Chondrocyte (in vitro differentiated cells): ENCODE measurements around the gene PIK3CD. TPM values are rescaled to one million over a fixed set of nuclear protein-coding genes. Genes with fewer than 3 reads are reported as not detected.

ENCODE experiments used
- DNase-seq: peaks from one replicate; pipeline ENCODE4 v3.0.0; 2021; ENCODE audit warnings: mixed read lengths, low spot score
- H3K27ac Mint-ChIP-seq: one replicate; pipeline ENCODE4 v1.8.0; 2021; ENCODE audit warnings: mild to moderate bottlenecking, moderate library complexity, mixed read lengths; ENCODE audit not compliant: unreplicated experiment
- H3K27me3 Mint-ChIP-seq: 2 replicates; pipeline ENCODE4 v1.8.0; 2021; ENCODE audit warnings: low read depth, mixed read lengths
- H3K36me3 Mint-ChIP-seq: 2 replicates; pipeline ENCODE4 v1.8.0; 2021; ENCODE audit warnings: low read depth, mixed read lengths
- H3K4me1 Mint-ChIP-seq: 2 replicates; pipeline ENCODE4 v1.8.0; 2021; ENCODE audit warnings: low read depth, mild to moderate bottlenecking, mixed read lengths
- H3K4me3 Mint-ChIP-seq: one replicate; pipeline ENCODE4 v1.8.0; 2021; ENCODE audit warnings: mild to moderate bottlenecking, moderate library complexity, mixed read lengths; ENCODE audit not compliant: unreplicated experiment
- H3K9me3 Mint-ChIP-seq: 2 replicates; pipeline ENCODE4 v1.8.0; 2021; ENCODE audit warnings: low read depth, mixed read lengths
- total RNA-seq: library from RNA; stranded (reverse); gene quantifications from 3 replicates; pipeline ENCODE4 v1.2.1, GENCODE V29; 2021
- TF ChIP-seq, protein P1 (sequence below): fragments of 200-600 bp; sonication (generic); IDR thresholded peaks from 2 replicates; pipeline ENCODE4 v1.5.0; 2021; ENCODE audit warnings: antibody characterized with exemption, mild to moderate bottlenecking, moderate library complexity

The PIK3CD gene
- total RNA-seq, 1 donor from 2014 or later, result 4.3 TPM

GRCh38 chr1:9654834-9655723 lies 3.5 kb downstream of the PIK3CD start:
- no peaks in the 10 kb centered on the region for H3K36me3 Mint-ChIP-seq
- H3K4me3 Mint-ChIP-seq, result no peak overlapping the region
- H3K9me3 Mint-ChIP-seq, result no peaks in the 10 kb centered on the region
- H3K27ac Mint-ChIP-seq, result no peak overlapping the region
- H3K27me3 Mint-ChIP-seq, result peaks cover 20% of the 10 kb centered on the region
- TF ChIP-seq, protein P1, sequence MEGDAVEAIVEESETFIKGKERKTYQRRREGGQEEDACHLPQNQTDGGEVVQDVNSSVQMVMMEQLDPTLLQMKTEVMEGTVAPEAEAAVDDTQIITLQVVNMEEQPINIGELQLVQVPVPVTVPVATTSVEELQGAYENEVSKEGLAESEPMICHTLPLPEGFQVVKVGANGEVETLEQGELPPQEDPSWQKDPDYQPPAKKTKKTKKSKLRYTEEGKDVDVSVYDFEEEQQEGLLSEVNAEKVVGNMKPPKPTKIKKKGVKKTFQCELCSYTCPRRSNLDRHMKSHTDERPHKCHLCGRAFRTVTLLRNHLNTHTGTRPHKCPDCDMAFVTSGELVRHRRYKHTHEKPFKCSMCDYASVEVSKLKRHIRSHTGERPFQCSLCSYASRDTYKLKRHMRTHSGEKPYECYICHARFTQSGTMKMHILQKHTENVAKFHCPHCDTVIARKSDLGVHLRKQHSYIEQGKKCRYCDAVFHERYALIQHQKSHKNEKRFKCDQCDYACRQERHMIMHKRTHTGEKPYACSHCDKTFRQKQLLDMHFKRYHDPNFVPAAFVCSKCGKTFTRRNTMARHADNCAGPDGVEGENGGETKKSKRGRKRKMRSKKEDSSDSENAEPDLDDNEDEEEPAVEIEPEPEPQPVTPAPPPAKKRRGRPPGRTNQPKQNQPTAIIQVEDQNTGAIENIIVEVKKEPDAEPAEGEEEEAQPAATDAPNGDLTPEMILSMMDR, result no peak
- H3K4me1 Mint-ChIP-seq, result peaks cover 10% of the 10 kb centered on the region
- DNase-seq, result no peak

DNA sequence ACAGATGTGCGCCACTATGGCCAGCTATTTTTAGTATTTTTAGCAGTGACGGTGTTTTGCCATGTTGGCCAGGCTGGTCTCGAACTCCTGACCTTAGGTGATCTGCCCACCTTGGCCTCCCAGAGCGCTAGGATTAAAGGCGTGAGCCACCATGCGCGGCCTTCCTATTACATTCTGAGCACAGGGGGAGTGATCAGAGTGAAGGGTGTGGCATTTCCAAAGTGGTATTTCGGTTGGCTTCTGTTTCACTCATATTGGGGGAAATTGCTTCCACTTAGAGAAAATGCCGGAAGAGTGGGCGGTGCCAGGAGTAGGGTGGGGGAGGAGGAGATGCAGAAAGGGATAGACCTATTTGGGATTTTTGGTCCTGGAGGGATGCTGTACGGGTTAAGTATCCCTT lies 4.3 kb downstream of the PIK3CD start:
- H3K9me3 Mint-ChIP-seq, result no peaks in the 10 kb centered on the region
- H3K27me3 Mint-ChIP-seq, result peaks cover 13% of the 10 kb centered on the region
- TF ChIP-seq, protein P1, result no peak
- no peak overlapping the region for H3K27ac Mint-ChIP-seq
- no peak overlapping the region for H3K4me3 Mint-ChIP-seq
- peaks cover 10% of the 10 kb centered on the region for H3K4me1 Mint-ChIP-seq
- no peak for DNase-seq
- no peaks in the 10 kb centered on the region for H3K36me3 Mint-ChIP-seq

DNA sequence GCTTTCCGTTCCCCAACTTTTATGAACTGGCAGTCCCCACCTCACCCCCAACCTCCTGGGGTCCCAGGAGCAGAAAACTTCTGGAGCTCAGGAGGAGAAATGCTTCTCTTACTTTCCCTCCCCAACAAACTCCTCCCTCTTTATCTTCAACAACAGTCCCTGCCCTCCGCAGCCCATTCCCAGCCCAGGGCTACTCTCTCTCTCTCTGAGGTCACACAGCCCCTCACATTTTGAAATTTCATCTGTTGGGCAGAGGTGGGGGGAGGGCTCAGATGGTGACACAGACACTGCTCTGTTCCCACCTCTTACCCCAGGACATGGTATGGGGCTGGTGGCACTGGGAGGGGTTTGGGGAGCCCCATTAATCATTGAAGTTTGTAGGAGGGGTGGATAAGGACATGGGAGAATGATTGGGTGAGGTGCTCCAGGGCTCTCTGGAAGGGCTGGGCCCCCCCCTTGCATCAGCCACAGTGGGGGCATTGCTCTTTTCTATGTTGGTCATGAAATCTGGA lies 6.0 kb downstream of the PIK3CD start:
- no peaks in the 10 kb centered on the region for H3K36me3 Mint-ChIP-seq
- no peak overlapping the region for H3K4me3 Mint-ChIP-seq
- TF ChIP-seq, protein P1, result no peak
- no peak overlapping the region for H3K27ac Mint-ChIP-seq
- H3K27me3 Mint-ChIP-seq, result peaks cover 5% of the 10 kb centered on the region
- H3K9me3 Mint-ChIP-seq, result no peaks in the 10 kb centered on the region
- no peak for DNase-seq
- peaks cover 5% of the 10 kb centered on the region for H3K4me1 Mint-ChIP-seq

DNA sequence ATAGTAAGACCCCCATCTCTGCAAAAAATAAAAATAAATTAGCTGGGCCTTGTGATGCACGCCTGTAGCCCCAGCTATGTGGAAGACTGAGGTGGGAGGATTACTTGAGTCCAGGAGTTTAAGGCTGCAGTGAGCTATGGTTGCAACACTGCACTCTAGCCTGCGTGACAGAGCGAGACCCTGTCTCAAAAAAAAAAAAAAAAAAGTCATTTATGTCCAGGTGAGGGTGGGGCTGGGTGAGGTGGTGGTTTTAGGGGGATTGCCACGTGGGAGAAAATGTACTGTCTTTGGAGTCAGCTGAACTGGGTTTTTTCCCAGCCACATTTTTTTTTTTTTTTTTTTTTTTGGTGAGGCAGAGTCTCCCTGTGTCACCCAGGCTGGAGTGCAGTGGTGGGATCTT lies 6.7 kb downstream of the PIK3CD start:
- TF ChIP-seq, protein P1, result no peak
- Mint-ChIP-seq H3K36me3 (no peaks in the 10 kb centered on the region), H3K27ac (no peak overlapping the region), H3K9me3 (no peaks in the 10 kb centered on the region), H3K4me1 (peaks cover 5% of the 10 kb centered on the region), H3K27me3 (peaks cover 5% of the 10 kb centered on the region), H3K4me3 (no peak overlapping the region)
- no peak for DNase-seq

GRCh38 chr1:9659328-9659727 lies 7.8 kb downstream of the PIK3CD start:
- DNase-seq, result no peak
- TF ChIP-seq, protein P1, result no peak
- Mint-ChIP-seq H3K4me3 (no peak overlapping the region), H3K27ac (no peak overlapping the region), H3K9me3 (no peaks in the 10 kb centered on the region), H3K4me1 (peaks cover 5% of the 10 kb centered on the region), H3K36me3 (no peaks in the 10 kb centered on the region), H3K27me3 (peaks cover under 1% of the 10 kb centered on the region)
